Stimulated activated CD4-positive, alpha-beta T cell treated with anti-CD3 and anti-CD28 coated beads, Interleukin-15, amount 100 ng/mL, for 24 hours (primary cell): ENCODE measurements around the gene GLT6D1.

ENCODE experiments used
- DNase-seq: peaks from one replicate; pipeline ENCODE4 v3.0.0-alpha.2; 2020

The GLT6D1 gene

DNA sequence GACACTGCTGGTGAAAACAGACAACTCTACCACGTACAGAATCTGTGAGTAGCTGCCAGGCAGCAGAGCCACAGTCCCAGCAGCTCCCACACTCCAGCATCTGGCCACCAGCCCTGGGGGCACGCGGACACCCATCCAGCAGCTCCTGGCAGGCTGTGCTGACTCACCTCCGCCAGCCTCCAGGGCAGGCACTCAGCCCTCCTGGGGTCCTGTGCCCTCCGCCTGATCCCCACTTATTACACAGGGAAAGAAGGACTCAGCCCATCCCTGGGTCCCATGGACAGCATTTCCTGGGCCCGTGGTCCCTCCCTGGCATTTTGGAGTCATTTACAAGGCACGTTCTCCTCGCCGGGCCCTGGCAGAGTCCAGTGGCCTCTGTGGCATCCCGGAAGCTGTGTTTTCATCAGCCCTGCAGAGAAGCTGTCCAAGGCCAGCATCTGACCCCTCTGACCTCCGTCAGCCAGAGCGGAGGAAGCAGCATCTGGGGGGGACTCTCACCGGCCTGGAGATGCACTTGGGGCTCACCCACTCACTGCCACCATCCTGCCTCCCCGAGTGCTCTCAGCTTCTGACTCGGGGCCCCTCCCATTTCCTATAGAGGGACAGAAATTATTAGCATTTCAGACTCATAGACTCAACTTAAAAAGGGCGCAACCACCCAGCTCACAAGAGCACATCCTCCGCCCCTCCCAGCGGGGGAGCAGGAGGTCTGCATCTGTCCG lies 56.2 kb downstream of the GLT6D1 start:
- DNase-seq, result no peak

- no peak for DNase-seq
Observed at GRCh38 chr9:135582541-135582940, 56.8 kb downstream of the GLT6D1 start.

DNA sequence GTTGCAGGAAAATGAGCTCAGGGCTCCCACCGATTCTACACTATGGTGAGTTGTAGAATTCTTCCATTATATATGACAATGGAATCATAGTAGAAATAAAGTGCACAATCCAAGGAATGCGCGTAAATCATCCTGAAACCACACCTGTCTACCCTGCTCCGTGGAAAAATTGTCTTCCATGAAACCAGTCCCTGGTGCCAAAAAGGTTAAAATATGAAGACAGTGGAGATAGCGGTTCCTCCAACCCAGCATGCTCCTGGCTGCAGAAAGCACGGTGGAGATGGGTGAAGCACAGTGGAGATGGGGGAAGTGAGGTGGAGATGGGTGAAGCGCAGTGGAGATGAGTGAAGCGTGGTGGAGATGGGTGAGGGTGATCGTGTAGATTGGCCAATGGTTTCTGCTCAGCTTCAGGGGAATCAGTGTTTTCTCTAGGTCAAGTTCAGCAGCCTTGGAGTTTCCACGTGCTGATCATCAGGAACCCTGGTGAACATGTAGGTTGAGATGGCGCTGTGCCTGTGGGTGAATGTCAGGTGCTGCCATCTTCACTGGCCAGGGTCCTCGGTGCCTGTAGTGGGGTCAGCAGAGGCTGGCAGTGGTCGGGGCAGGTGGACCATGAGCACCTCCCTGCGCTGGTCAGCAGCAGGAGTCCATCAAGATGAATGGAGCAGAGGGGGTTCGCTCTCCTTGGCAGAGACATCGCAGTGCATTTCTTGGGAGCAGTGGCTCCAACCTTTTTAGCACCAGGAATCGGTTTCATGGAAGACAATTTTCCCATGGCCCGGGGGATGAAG lies 57.5 kb downstream of the GLT6D1 start:
- DNase-seq, result no peak

- no peak for DNase-seq
Observed at GRCh38 chr9:135580664-135581380, 58.5 kb downstream of the GLT6D1 start.

DNA sequence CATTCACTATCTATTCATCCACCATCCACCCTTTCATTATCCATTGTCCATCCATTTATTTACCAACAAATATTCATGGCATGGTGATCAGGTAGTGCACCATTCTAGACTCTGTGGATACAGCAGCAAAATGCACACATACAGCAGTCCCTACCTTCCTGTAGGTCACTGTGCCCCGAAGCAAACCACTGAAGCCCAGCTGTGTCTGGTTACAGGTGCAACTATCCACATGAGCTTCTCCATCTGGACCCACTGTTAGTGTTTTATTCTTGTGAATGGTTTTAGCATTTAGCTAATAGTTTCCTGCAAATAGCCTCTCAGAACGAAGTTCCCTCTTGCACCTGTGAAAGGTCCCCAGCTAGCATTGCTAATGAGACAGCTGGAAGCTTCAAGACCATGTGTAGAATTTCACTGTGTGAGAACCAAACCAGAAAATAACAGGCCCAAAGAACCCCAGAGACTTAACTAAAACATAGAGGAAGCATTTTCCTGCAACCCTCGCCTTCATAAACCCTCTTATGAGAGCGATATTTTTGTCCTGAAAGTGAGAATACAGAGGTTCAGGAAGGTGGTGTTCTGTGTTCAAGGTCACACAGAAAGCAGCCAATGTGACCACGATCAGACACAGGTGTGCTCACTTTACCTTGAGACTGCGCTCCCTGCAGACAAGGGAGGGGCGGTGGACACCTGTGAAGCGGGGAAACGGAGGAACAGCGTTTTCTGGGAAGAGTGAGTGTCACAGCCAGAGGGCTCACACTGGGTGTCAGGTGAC lies 59.3 kb downstream of the GLT6D1 start:
- no peak for DNase-seq

DNA sequence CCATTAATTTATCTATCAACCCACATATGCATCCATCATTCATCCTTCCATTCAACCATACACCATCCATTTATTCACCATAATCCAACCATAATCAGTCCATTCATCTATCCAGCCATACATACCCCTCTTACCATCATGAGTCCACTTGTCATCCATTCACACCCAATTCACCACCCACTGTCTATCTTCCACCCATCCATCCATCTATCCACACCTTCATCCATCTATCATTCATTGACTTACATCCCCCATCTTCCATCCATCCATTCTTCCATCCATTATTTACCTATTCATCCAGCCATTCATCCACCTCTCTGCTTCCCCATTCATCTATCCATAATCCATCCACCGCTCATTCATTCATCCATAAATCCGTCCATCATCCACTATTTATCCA lies 60.0 kb downstream of the GLT6D1 start:
- no peak for DNase-seq

DNA sequence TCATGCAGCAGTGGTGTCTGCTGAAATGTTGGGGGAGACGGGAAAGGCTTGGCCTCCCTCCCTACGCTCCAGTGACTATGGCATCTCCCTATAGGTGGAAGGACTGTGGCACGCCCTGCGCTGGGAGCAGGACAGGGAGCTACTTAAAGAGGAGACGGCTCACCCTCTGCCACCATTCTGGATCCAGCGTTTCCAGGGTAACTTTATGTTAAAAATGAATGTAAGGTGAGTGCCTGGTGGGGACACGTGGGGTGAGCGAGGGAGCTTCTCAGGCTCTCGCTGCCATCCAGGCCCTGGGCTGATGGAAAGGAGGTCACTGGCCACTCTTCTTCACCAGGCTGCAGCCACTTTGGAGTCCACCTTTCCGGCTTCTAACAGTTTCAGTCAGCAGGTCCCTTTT lies 62.1 kb downstream of the GLT6D1 start:
- no peak for DNase-seq

- DNase-seq, result no peak
Observed at GRCh38 chr9:135575995-135576631, 63.2 kb downstream of the GLT6D1 start.

DNA sequence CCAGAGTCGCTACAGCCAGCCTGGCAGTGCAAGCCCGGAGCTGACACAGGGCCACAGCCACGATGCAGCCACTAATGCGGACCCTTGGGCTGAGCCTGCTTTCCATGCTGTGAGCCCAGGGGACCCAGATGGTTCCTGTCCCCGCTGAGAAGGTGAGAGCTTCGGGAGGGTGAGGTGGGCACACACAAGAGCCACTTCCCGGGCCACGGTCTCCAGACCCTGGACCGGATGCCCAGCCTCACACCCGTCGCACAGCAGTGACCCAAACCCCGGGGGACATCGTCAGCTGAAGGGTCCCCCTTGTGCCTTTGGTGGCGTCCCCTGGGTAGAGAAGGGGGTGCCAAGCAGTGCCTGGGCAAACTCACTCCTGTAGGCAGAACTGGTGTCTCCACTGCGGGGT lies 64.4 kb downstream of the GLT6D1 start:
- DNase-seq, result no peak

GRCh38 chr9:135574331-135574730 lies 65.0 kb downstream of the GLT6D1 start:
- DNase-seq, result no peak
